ENCODE measurements around the gene GJA10.

DNA sequence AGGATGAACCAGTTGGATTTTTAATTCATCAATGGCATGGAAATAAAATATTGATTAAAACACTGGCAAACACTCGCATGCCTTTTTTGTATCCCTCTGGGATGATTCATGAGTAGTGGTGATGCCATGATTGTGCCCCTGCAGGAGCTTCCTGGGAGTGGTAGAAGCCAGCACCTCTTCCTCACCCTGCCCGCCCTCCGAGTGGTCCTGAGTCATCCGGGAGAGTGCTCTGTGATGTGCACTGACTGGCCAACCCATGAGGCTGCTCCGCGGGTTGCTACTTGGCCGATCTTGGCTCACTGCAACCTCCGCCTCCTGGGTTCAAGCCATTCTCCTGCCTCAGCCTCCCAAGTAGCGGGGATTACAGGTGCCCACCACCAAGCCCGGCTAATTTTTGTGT lies 27.4 kb downstream of the GJA10 start:
- TF ChIP-seq, protein P1, sequence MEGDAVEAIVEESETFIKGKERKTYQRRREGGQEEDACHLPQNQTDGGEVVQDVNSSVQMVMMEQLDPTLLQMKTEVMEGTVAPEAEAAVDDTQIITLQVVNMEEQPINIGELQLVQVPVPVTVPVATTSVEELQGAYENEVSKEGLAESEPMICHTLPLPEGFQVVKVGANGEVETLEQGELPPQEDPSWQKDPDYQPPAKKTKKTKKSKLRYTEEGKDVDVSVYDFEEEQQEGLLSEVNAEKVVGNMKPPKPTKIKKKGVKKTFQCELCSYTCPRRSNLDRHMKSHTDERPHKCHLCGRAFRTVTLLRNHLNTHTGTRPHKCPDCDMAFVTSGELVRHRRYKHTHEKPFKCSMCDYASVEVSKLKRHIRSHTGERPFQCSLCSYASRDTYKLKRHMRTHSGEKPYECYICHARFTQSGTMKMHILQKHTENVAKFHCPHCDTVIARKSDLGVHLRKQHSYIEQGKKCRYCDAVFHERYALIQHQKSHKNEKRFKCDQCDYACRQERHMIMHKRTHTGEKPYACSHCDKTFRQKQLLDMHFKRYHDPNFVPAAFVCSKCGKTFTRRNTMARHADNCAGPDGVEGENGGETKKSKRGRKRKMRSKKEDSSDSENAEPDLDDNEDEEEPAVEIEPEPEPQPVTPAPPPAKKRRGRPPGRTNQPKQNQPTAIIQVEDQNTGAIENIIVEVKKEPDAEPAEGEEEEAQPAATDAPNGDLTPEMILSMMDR (IDR thresholded peaks at IDR 0.05), result no peak
- TF ChIP-seq SIN3A (IDR thresholded peaks at IDR 0.05; ENCODE audit: borderline replicate concordance, insufficient read depth, low read depth, low read length) (no peak), TCF7L2 (IDR thresholded peaks at IDR 0.05; ENCODE audit: low read depth, low read length) (no peak), POLR2AphosphoS5 (IDR thresholded peaks at IDR 0.05; ENCODE audit: low read depth, low read length) (no peak)
- TF ChIP-seq, protein P2, sequence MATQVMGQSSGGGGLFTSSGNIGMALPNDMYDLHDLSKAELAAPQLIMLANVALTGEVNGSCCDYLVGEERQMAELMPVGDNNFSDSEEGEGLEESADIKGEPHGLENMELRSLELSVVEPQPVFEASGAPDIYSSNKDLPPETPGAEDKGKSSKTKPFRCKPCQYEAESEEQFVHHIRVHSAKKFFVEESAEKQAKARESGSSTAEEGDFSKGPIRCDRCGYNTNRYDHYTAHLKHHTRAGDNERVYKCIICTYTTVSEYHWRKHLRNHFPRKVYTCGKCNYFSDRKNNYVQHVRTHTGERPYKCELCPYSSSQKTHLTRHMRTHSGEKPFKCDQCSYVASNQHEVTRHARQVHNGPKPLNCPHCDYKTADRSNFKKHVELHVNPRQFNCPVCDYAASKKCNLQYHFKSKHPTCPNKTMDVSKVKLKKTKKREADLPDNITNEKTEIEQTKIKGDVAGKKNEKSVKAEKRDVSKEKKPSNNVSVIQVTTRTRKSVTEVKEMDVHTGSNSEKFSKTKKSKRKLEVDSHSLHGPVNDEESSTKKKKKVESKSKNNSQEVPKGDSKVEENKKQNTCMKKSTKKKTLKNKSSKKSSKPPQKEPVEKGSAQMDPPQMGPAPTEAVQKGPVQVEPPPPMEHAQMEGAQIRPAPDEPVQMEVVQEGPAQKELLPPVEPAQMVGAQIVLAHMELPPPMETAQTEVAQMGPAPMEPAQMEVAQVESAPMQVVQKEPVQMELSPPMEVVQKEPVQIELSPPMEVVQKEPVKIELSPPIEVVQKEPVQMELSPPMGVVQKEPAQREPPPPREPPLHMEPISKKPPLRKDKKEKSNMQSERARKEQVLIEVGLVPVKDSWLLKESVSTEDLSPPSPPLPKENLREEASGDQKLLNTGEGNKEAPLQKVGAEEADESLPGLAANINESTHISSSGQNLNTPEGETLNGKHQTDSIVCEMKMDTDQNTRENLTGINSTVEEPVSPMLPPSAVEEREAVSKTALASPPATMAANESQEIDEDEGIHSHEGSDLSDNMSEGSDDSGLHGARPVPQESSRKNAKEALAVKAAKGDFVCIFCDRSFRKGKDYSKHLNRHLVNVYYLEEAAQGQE (IDR thresholded peaks at IDR 0.05; ENCODE audit: insufficient read depth in 1 of 2, low read depth in 2 of 2, low read length in 1 of 2), result no peak

All from Panc1 (cell line).